Gastroesophageal sphincter (tissue), 4 donors: ENCODE data around the gene ITPKC. TPM values are rescaled to one million over a fixed set of nuclear protein-coding genes. Genes with fewer than 3 reads are reported as not detected.
"Not testable (repeated sequence)": the region's sequence is repeated elsewhere in the genome, so short reads cannot be mapped to it uniquely, and the experiment has no call there.

ENCODE experiments used
- ATAC-seq: fragments of 150-250 bp; one replicate; pipeline ENCODE4 v1.9.1; 2016; ENCODE audit warnings: mild to moderate bottlenecking, moderate library complexity
- H3K27ac ChIP-seq, 4 donors: fragments of 200-600 bp; sonication (generic) in 3 of 4; 1 replicate in 3 of 4; 2 replicates in 1 of 4; pipeline ENCODE4 v1.5.1; 2016 to 2019
- H3K27me3 ChIP-seq: fragments of 200-600 bp; sonication (generic); one replicate; pipeline ENCODE4 v1.5.1; 2019
- H3K36me3 ChIP-seq, 2 donors: fragments of 200-600 bp; sonication (generic); one replicate each; pipeline ENCODE4 v1.5.1; 2019; ENCODE audit warnings: control low read depth in 1 of 2
- H3K4me1 ChIP-seq, 3 donors: fragments of 200-600 bp; sonication (generic); 1 replicate in 2 of 3; 2 replicates in 1 of 3; pipeline ENCODE4 v1.5.1; 2016 to 2019; ENCODE audit warnings: control low read depth in 2 of 3
- H3K4me3 ChIP-seq, 2 donors: fragments of 200-600 bp; sonication (generic); one replicate each; pipeline ENCODE4 v1.5.1; 2019; ENCODE audit warnings: mild to moderate bottlenecking in 1 of 2, moderate library complexity in 1 of 2
- H3K9me3 ChIP-seq, 3 donors: fragments of 200-600 bp; sonication (generic); one replicate each; pipeline ENCODE4 v1.5.1; 2017 to 2019; ENCODE audit warnings: control low read depth in 2 of 3
- EP300 ChIP-seq: sonication (generic); formaldehyde crosslinking; IDR thresholded peaks from one replicate; pipeline ENCODE4 v1.6.1; 2017; ENCODE audit warnings: antibody characterized with exemption, mild to moderate bottlenecking
- POLR2A ChIP-seq, 2 donors: fragments of 450-650 bp; IDR thresholded peaks; one replicate each; pipeline ENCODE4 v1.6.1; 2017; ENCODE audit warnings: antibody characterized with exemption in 2 of 2, mild to moderate bottlenecking in 2 of 2, moderate library complexity in 1 of 2
- POLR2AphosphoS5 ChIP-seq: sonication (generic); formaldehyde crosslinking; IDR thresholded peaks from one replicate; pipeline ENCODE4 v1.6.1; 2017; ENCODE audit warnings: antibody characterized with exemption
- WGBS, 2 donors: methylation state at CpG; one replicate each; pipeline ENCODE4 v1.1.5; 2018; ENCODE audit warnings: low coverage in 1 of 2; 5-methylcytosine and 5-hydroxymethylcytosine counted together
- small RNA-seq, 4 donors: library from RNA; depleted of rRNA; stranded (forward); fragments of <200 nt; gene quantifications; one replicate each; pipeline ENCODE3, GENCODE V24; 2016
- total RNA-seq, 4 donors: library from RNA; depleted of rRNA; stranded (reverse); fragments of >200 nt; gene quantifications; one replicate each; pipeline ENCODE4 v1.1.0, GENCODE V29; 2016
- TF ChIP-seq, protein P1 (sequence below), 4 experiments: fragments of 200-600 bp in 2 of 4; fragments of 450-650 bp in 2 of 4; sonication (generic) in 1 of 4; IDR thresholded peaks; one replicate each; pipeline ENCODE4 v1.5.1; 2017 to 2019; ENCODE audit warnings: antibody characterized with exemption in 4 of 4, mild to moderate bottlenecking in 2 of 4, moderate library complexity in 2 of 4

The ITPKC gene
- total RNA-seq, 4 donors from 2014 or later = 25.2 to 71.8 (median 30.6) TPM

DNA sequence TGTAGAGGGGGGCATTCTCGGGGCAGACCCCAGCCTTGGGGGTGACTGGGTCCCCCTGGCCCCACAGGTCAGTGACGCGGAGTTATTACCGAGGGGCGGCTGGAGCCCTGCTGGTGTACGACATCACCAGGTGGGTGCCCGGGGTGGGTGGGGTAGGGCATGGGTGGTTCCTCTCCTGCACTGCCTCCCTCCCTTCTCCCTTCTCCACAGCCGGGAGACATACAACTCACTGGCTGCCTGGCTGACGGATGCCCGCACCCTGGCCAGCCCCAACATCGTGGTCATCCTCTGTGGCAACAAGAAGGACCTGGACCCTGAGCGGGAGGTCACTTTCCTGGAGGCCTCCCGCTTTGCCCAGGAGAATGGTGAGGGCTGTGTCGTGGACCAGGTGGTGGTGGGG lies 66.8 kb downstream of the ITPKC start:
- Histone ChIP-seq H3K4me1 (peaks cover 0 to 12% (median 6%) of the 10 kb centered on the region in 3 donors), H3K4me3 (no peak overlapping the region), H3K27me3 (no peaks in the 10 kb centered on the region), H3K36me3 (peaks cover 0 to 56% of the 10 kb centered on the region in 2 donors), H3K27ac (no peak overlapping the region), H3K9me3 (no peaks in the 10 kb centered on the region)
- TF ChIP-seq, protein P1, sequence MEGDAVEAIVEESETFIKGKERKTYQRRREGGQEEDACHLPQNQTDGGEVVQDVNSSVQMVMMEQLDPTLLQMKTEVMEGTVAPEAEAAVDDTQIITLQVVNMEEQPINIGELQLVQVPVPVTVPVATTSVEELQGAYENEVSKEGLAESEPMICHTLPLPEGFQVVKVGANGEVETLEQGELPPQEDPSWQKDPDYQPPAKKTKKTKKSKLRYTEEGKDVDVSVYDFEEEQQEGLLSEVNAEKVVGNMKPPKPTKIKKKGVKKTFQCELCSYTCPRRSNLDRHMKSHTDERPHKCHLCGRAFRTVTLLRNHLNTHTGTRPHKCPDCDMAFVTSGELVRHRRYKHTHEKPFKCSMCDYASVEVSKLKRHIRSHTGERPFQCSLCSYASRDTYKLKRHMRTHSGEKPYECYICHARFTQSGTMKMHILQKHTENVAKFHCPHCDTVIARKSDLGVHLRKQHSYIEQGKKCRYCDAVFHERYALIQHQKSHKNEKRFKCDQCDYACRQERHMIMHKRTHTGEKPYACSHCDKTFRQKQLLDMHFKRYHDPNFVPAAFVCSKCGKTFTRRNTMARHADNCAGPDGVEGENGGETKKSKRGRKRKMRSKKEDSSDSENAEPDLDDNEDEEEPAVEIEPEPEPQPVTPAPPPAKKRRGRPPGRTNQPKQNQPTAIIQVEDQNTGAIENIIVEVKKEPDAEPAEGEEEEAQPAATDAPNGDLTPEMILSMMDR (IDR thresholded peaks at IDR 0.05) = no peak
- TF ChIP-seq EP300 = no peak
- no CpG with 5 or more reads among the region's 14 CpGs for WGBS, 2 donors
- no peak for ATAC-seq

DNA sequence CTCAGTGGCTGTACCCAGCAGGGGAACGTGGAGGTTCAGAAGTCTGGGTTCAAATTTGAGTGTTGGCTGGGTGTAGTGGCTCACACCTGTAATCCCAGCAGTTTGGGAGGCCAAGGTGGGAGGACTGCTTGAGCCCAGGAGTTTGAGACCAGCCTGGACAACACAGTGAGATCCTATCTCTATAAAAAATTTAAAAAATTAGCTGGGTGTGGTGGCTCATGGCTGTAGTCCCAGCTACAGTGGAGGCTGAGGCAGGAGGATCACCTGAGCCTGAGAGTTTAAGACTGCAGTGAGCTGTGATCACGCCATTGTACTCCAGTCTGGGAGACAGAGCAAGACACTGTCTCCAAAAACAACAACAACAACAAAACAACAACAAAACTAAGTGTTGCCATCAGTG lies 67.2 kb downstream of the ITPKC start:
- H3K4me1 ChIP-seq, H3K4me3 ChIP-seq, H3K27me3 ChIP-seq, H3K9me3 ChIP-seq, H3K27ac ChIP-seq, ATAC-seq: not testable (repeated sequence)
- 75 to 78% methylated on average over 1 of the region's 2 CpGs for WGBS, 2 donors
- H3K36me3 ChIP-seq = peaks cover 0 to 60% of the 10 kb centered on the region in 2 donors

- WGBS, 2 donors = no CpG with 5 or more reads among the region's 1 CpG
- H3K27ac ChIP-seq = no peak overlapping the region
- peaks cover 0 to 66% of the 10 kb centered on the region in 2 donors for H3K36me3 ChIP-seq
- no peak overlapping the region for H3K4me3 ChIP-seq
- H3K4me1 ChIP-seq = no peaks in the 10 kb centered on the region
- TF ChIP-seq, protein P1 (IDR thresholded peaks at IDR 0.05) = no peak
- TF ChIP-seq EP300 (no peak), POLR2AphosphoS5 (no peak), POLR2A (IDR thresholded peaks at IDR 0.05) (no peak)
- no peaks in the 10 kb centered on the region for H3K27me3 ChIP-seq
- ATAC-seq = no peak
- no peaks in the 10 kb centered on the region for H3K9me3 ChIP-seq
These were observed 68.6 kb downstream of the ITPKC start for GRCh38 chr19:40785526-40785925.

GRCh38 chr19:40786060-40787037 lies 69.4 kb downstream of the ITPKC start:
- ATAC-seq = no peak
- H3K27me3 ChIP-seq = no peaks in the 10 kb centered on the region
- no peaks in the 10 kb centered on the region for H3K4me1 ChIP-seq
- H3K9me3 ChIP-seq = no peaks in the 10 kb centered on the region
- 87 to 90% methylated on average over 4 to 13 of the region's 25 CpGs for WGBS, 2 donors
- H3K36me3 ChIP-seq = peaks cover 0 to 72% of the 10 kb centered on the region in 2 donors
- no peak overlapping the region for H3K27ac ChIP-seq
- no peak overlapping the region for H3K4me3 ChIP-seq
- TF ChIP-seq, protein P1 (IDR thresholded peaks at IDR 0.05) = no peak
- TF ChIP-seq POLR2AphosphoS5 = no peak
- TF ChIP-seq POLR2A (IDR thresholded peaks at IDR 0.05) = no peak
- no peak for TF ChIP-seq EP300

Small RNA genes lying within 50 kb of the gene (small RNA-seq; reads per million reads assigned to genes)
- gene RNU6-195P = 0 reads per million in 4 donors

Other genes with a start within 250 kb of the ITPKC start
- gene SHKBP1, start 140.2 kb upstream of the ITPKC start, total RNA-seq = 10 to 100 TPM; 30.3 to 50.1 (median 37.7) TPM
- gene LTBP4, start 115.7 kb upstream of the ITPKC start, total RNA-seq = 100 to 1,000 TPM; 199 to 369 (median 320) TPM
- gene NUMBL, start 26.5 kb upstream of the ITPKC start, total RNA-seq = 10 to 100 TPM; 35.8 to 60.6 (median 49.1) TPM
- gene COQ8B, start 226 bp upstream of the ITPKC start, total RNA-seq = 10 to 100 TPM; 27.3 to 50.5 (median 44.7) TPM
- 1 to 10 TPM in 3 of 4 donors, under 1 TPM in 1; 0.89 to 2.4 (median 2.0) TPM for gene ACTMAP, start 33.4 kb downstream of the ITPKC start, total RNA-seq
- 10 to 100 TPM; 24.5 to 56.0 (median 48.2) TPM for gene SNRPA, start 34.1 kb downstream of the ITPKC start, total RNA-seq
- gene MIA, start 58.4 kb downstream of the ITPKC start, total RNA-seq = 1 to 10 TPM in 3 of 4 donors, not detected in 1; 1.4 to 9.2 (median 3.1) TPM
- gene RAB4B, start 61.1 kb downstream of the ITPKC start, total RNA-seq = 10 to 100 TPM; 18.7 to 27.5 (median 20.9) TPM
- 100 to 1,000 TPM in 3 of 4 donors, 10 to 100 TPM in 1; 99.1 to 115 (median 107) TPM for gene EGLN2, start 82.1 kb downstream of the ITPKC start, total RNA-seq
- not detected for gene CYP2A6, start 133.3 kb downstream of the ITPKC start, total RNA-seq
- gene CYP2A7, start 165.1 kb downstream of the ITPKC start, total RNA-seq = not detected